ENCODE results near the gene TRAF2. TPM values are rescaled to one million over a fixed set of nuclear protein-coding genes. Genes with fewer than 3 reads are reported as not detected.
A peak's percentile ranks its signal among the peaks of the same experiment; 100 is the strongest.

Gene TRAF2
- total RNA-seq, 4 donors from 2014 or later = 5.0 to 10.8 (median 10.6) TPM

DNA sequence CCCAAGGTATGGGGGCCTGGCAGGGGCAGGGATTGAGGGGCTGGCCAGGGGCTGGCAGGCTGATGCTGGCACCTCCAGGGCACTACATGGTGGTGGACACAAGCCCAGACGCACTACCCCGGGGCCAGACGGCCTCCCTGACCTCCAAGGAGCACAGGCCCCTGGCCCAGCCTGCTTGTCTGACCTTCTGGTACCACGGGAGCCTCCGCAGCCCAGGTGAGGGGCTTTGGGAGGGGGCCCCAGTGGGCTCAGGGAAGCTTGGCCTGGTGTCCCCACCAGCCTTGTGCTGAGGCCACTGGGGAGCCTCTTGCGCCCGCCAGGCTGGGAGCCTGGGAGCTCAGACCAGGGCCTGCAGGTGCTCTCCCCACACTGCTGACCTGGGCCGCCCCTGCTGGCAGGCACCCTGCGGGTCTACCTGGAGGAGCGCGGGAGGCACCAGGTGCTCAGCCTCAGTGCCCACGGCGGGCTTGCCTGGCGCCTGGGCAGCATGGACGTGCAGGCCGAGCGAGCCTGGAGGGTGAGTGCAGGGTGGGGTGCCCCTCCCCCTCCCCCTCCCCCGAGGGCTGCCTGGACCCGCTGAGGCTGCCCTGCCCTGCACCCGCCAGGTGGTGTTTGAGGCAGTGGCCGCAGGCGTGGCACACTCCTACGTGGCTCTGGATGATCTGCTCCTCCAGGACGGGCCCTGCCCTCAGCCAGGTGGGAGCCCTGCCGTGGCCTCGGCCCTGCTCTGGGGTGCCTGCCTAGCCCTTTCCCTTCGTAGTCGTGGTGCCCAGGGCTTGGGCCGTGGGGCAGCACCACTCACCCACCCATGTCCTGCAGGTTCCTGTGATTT lies 28.5 kb upstream of the TRAF2 start:
- WGBS, 2 donors = 75 to 77% methylated on average over 18 to 23 of the region's 29 CpGs
- DNase-seq (ENCODE audit: low spot score in 2 of 2) = no peak
- Histone ChIP-seq H3K4me3 (no peak overlapping the region), H3K27me3 (no peaks in the 10 kb centered on the region), H3K4me1 (peaks cover 0 to 24% (median 7%) of the 10 kb centered on the region in 4 donors), H3K27ac (peak overlapping the region in 1 of 4 donors; percentile 70), H3K36me3 (peaks cover 0 to 44% (median 4%) of the 10 kb centered on the region in 3 donors), H3K9me3 (no peaks in the 10 kb centered on the region)
- no peak for TF ChIP-seq POLR2A (IDR thresholded peaks at IDR 0.05)
- TF ChIP-seq, protein P1, sequence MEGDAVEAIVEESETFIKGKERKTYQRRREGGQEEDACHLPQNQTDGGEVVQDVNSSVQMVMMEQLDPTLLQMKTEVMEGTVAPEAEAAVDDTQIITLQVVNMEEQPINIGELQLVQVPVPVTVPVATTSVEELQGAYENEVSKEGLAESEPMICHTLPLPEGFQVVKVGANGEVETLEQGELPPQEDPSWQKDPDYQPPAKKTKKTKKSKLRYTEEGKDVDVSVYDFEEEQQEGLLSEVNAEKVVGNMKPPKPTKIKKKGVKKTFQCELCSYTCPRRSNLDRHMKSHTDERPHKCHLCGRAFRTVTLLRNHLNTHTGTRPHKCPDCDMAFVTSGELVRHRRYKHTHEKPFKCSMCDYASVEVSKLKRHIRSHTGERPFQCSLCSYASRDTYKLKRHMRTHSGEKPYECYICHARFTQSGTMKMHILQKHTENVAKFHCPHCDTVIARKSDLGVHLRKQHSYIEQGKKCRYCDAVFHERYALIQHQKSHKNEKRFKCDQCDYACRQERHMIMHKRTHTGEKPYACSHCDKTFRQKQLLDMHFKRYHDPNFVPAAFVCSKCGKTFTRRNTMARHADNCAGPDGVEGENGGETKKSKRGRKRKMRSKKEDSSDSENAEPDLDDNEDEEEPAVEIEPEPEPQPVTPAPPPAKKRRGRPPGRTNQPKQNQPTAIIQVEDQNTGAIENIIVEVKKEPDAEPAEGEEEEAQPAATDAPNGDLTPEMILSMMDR (IDR thresholded peaks at IDR 0.05) = no peak
- no peak for TF ChIP-seq EP300 (IDR thresholded peaks at IDR 0.05)

DNA sequence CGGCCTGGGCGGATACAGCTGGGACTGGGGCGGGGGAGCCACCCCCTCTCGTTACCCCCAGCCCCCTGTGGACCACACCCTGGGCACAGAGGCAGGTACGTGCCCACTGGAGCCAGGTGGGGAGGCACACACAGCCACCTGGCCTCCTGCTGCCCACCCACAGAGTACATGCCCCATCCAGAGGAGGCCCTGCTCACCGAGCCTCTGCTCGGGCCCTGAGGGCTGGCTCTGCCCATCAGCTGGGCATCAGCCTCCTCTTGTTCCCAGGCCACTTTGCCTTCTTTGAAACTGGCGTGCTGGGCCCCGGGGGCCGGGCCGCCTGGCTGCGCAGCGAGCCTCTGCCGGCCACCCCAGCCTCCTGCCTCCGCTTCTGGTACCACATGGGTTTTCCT lies 27.9 kb upstream of the TRAF2 start:
- H3K27me3 ChIP-seq = no peaks in the 10 kb centered on the region
- no peak overlapping the region for H3K4me3 ChIP-seq
- 88 to 92% methylated on average over 6 to 10 of the region's 15 CpGs for WGBS, 2 donors
- peaks cover 0 to 29% (median 7%) of the 10 kb centered on the region in 4 donors for H3K4me1 ChIP-seq
- no peak for DNase-seq (ENCODE audit: low spot score in 2 of 2)
- no peaks in the 10 kb centered on the region for H3K9me3 ChIP-seq
- peak overlapping the region in 1 of 4 donors; percentile 70 for H3K27ac ChIP-seq
- peaks cover 4 to 51% (median 9%) of the 10 kb centered on the region in 3 donors for H3K36me3 ChIP-seq
- TF ChIP-seq POLR2A (IDR thresholded peaks at IDR 0.05) = no peak
- TF ChIP-seq, protein P1 (IDR thresholded peaks at IDR 0.05) = no peak
- TF ChIP-seq EP300 (IDR thresholded peaks at IDR 0.05) = no peak

DNA sequence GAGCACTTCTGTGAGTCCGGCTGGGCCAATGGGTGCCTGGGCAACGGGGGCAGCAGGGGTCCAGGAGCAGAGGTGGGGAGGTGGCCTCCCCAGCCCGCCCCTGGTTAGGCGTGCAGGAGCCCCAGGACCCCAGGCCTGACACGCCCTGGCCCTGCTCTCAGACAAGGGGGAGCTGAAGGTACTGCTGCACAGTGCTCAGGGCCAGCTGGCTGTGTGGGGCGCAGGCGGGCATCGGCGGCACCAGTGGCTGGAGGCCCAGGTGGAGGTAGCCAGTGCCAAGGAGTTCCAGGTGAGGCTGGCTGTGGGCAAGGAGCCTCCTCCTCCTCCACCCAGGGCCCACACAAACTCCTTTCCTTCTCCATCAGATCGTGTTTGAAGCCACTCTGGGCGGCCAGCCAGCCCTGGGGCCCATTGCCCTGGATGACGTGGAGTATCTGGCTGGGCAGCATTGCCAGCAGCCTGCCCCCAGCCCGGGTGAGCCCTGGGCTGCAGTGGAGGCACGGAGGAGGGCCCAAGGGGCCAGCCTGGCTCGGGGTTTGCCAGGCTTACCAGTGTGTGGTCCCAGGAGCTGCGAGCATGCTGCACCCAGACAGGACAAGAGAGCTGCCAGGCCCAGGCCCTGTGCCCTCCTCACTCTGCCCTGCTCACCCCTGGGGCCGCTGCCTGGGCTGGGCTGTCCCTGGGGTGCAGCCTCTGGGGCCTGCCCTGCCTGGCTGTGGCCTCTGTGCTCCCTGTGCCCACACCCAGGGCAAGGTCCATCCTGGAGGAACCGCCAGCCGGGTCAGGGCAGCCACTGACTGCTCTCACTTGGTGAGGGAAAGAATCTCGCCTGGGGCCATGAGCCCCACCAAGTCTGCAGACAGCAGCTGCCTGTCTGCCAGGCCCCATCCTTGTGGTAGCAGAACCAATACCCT lies 27.2 kb upstream of the TRAF2 start:
- no peak for DNase-seq (ENCODE audit: low spot score in 2 of 2)
- Histone ChIP-seq H3K9me3 (no peaks in the 10 kb centered on the region), H3K27ac (peak overlapping the region in 3 of 4 donors; percentile 34 to 70 (median 35)), H3K36me3 (peaks cover 7 to 56% (median 9%) of the 10 kb centered on the region in 3 donors), H3K4me1 (peaks cover 0 to 36% (median 7%) of the 10 kb centered on the region in 4 donors), H3K4me3 (no peak overlapping the region), H3K27me3 (no peaks in the 10 kb centered on the region)
- WGBS, 2 donors = 42 to 64% methylated on average over 8 to 13 of the region's 20 CpGs
- TF ChIP-seq POLR2A (IDR thresholded peaks at IDR 0.05) = no peak
- TF ChIP-seq, protein P1 (IDR thresholded peaks at IDR 0.05) = no peak
- TF ChIP-seq EP300 (IDR thresholded peaks at IDR 0.05) = no peak

DNA sequence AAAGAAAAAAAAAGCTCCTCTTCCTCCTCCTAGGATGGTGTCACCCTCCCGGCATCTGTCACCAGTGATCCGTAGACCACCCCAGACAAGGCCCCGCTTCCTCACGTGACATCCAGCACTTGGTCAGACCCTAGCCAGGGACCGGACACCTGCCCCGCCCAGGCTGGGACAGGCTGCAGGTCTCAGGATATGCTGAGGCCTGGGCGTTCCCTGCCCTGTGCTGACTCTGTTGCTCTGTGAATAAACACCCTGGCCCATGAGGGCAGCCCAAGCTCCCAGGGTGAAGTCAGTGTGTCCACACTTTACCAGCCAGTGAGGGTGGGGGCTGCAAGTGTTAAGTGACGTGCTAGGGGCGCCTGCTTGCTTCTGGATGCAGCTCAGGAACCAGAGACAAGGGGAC lies 25.8 kb upstream of the TRAF2 start:
- 81 to 88% methylated on average over 9 of the region's 9 CpGs for WGBS, 2 donors
- H3K27me3 ChIP-seq = no peaks in the 10 kb centered on the region
- H3K27ac ChIP-seq = peak overlapping the region in 1 of 4 donors; percentile 70
- peaks cover 3 to 48% (median 19%) of the 10 kb centered on the region in 4 donors for H3K4me1 ChIP-seq
- peaks cover 7 to 53% (median 9%) of the 10 kb centered on the region in 3 donors for H3K36me3 ChIP-seq
- no peak for TF ChIP-seq POLR2A (IDR thresholded peaks at IDR 0.05)
- TF ChIP-seq EP300 (IDR thresholded peaks at IDR 0.05) = no peak
- TF ChIP-seq, protein P1 (IDR thresholded peaks at IDR 0.05) = no peak
- no peak for DNase-seq (ENCODE audit: low spot score in 2 of 2)
- H3K4me3 ChIP-seq = no peak overlapping the region
- H3K9me3 ChIP-seq = no peaks in the 10 kb centered on the region

Measured in tibial nerve (tissue), 4 donors.